SK-N-SH (cell line): ENCODE data around the gene ZNF154. TPM values are rescaled to one million over a fixed set of nuclear protein-coding genes. Genes with fewer than 3 reads are reported as not detected.

ENCODE experiments used
- CTCF ChIA-PET: fragments of 300-600, 350-600 bp; formaldehyde crosslinking; extraction: SDS; loops from one replicate; lab custom pipeline; 2021; lab: Yijun Ruan, JAX
- POLR2A ChIA-PET: fragments of 350-600 bp; sonication (Branson Sonifier 250); formaldehyde crosslinking; extraction: SDS; loops from one replicate; lab custom pipeline; 2020; ENCODE audit warnings: antibody characterized with exemption, inconsistent platforms; lab: Yijun Ruan, JAX
- DNase-seq: peaks from one replicate; pipeline ENCODE4 v3.0.0; 2012
- H2AFZ ChIP-seq: fragments of 200-600 bp; sonication (generic); 2 replicates; pipeline ENCODE4 v1.8.1; 2016; ENCODE audit warnings: antibody characterized with exemption, mild to moderate bottlenecking, low read depth
- H3F3A ChIP-seq: fragments of 200-600 bp; sonication (generic); replicated peaks from 2 replicates; pipeline ENCODE3; 2016; ENCODE audit warnings: antibody characterized with exemption, mild to moderate bottlenecking; ENCODE audit not compliant: insufficient read depth
- H3K27ac ChIP-seq, 2 experiments: fragments of 200-500 bp in 1 of 2; fragments of 200-600 bp in 1 of 2; sonication (Bioruptor generic) in 1 of 2; sonication (generic), shearing (Covaris generic) in 1 of 2; 2 replicates each; pipeline versions ENCODE4 v1.5.1 to v1.6.1; 2014 to 2016; ENCODE audit warnings: low read depth in 2 of 2, inconsistent platforms in 1 of 2, low read length in 1 of 2, mild to moderate bottlenecking in 1 of 2, mixed read lengths in 1 of 2
- H3K27me3 ChIP-seq: fragments of 200-600 bp; sonication (generic), shearing (Covaris generic); 2 replicates; pipeline ENCODE4 v1.6.1; 2016; ENCODE audit warnings: mixed run types; ENCODE audit not compliant: insufficient read depth
- H3K36me3 ChIP-seq, 2 experiments: fragments of 200-500 bp in 1 of 2; fragments of 200-600 bp in 1 of 2; sonication (Bioruptor generic) in 1 of 2; sonication (generic) in 1 of 2; replicated peaks in 1 of 2; 2 replicates each; pipeline versions ENCODE3 to v1.5.1; 2014 to 2016; ENCODE audit warnings: low read length in 1 of 2, mild to moderate bottlenecking in 1 of 2; ENCODE audit not compliant: insufficient read depth in 2 of 2, control insufficient read depth in 1 of 2
- H3K4me1 ChIP-seq, 2 experiments: fragments of 200-500 bp in 1 of 2; fragments of 200-600 bp in 1 of 2; sonication (Bioruptor generic) in 1 of 2; sonication (generic), shearing (Covaris generic) in 1 of 2; 2 replicates each; pipeline versions ENCODE4 v1.5.1 to v1.6.1; 2014 to 2016; ENCODE audit warnings: low read depth in 1 of 2, low read length in 1 of 2, mixed run types in 1 of 2; ENCODE audit not compliant: insufficient read depth in 2 of 2, control insufficient read depth in 1 of 2
- H3K4me2 ChIP-seq: fragments of 200-600 bp; sonication (generic), shearing (Covaris generic); 2 replicates; pipeline ENCODE4 v1.6.1; 2017; ENCODE audit warnings: mixed run types
- H3K4me3 ChIP-seq, 2 experiments: fragments of 200-500 bp in 1 of 2; fragments of 200-600 bp in 1 of 2; sonication (Bioruptor generic) in 1 of 2; sonication (generic), shearing (Covaris generic) in 1 of 2; 2 replicates each; pipeline versions ENCODE4 v1.5.1 to v1.8.1; 2014 to 2016; ENCODE audit warnings: low read depth in 2 of 2, inconsistent platforms in 1 of 2, low read length in 1 of 2, mild to moderate bottlenecking in 1 of 2, mixed read lengths in 1 of 2, moderate library complexity in 1 of 2
- H3K79me2 ChIP-seq: fragments of 200-600 bp; sonication (generic); 2 replicates; pipeline ENCODE4 v1.8.1; 2017; ENCODE audit warnings: mild to moderate bottlenecking; ENCODE audit not compliant: insufficient read depth
- H3K9ac ChIP-seq: fragments of 200-600 bp; sonication (generic); 2 replicates; pipeline ENCODE4 v1.6.1; 2017; ENCODE audit warnings: mixed run types
- H3K9me2 ChIP-seq: fragments of 200-600 bp; sonication (generic); 2 replicates; pipeline ENCODE4 v1.6.1; 2017; ENCODE audit warnings: mixed run types
- H3K9me3 ChIP-seq: fragments of 200-600 bp; sonication (generic); 2 replicates; pipeline ENCODE4 v1.6.1; 2017; ENCODE audit warnings: mixed run types, mild to moderate bottlenecking, moderate library complexity
- H4K20me1 ChIP-seq: fragments of 200-600 bp; sonication (generic); 2 replicates; pipeline ENCODE4 v1.6.1; 2017; ENCODE audit warnings: mild to moderate bottlenecking, mixed run types; ENCODE audit not compliant: insufficient read depth
- FOXJ3 ChIP-seq: sonication (generic); formaldehyde crosslinking; IDR thresholded peaks from 2 replicates; pipeline ENCODE4 v1.5.1; 2020; ENCODE audit warnings: mild to moderate bottlenecking, missing genetic modification reagents
- GATA2 ChIP-seq: sonication (generic); formaldehyde crosslinking; IDR thresholded peaks from 2 replicates; pipeline ENCODE4 v1.5.0; 2020; ENCODE audit warnings: mild to moderate bottlenecking, missing genetic modification reagents
- JUND ChIP-seq: IDR thresholded peaks from 2 replicates; pipeline ENCODE4 v1.4.0; 2012
- MEF2A ChIP-seq: IDR thresholded peaks from 2 replicates; pipeline ENCODE4 v1.4.0; 2012; ENCODE audit warnings: low read depth, borderline replicate concordance
- MXI1 ChIP-seq: IDR thresholded peaks from 2 replicates; pipeline ENCODE4 v1.6.1; 2012; ENCODE audit warnings: mild to moderate bottlenecking, low read depth, low read length, improper control_type of control experiment
- SIN3A ChIP-seq: IDR thresholded peaks from 2 replicates; pipeline ENCODE4 v1.6.1; 2012; ENCODE audit warnings: low read depth, mild to moderate bottlenecking, low read length, moderate library complexity, borderline replicate concordance
- TEAD4 ChIP-seq: IDR thresholded peaks from 2 replicates; pipeline ENCODE4 v1.4.0; 2012; ENCODE audit warnings: mild to moderate bottlenecking, borderline replicate concordance; ENCODE audit not compliant: insufficient read depth
- YY1 ChIP-seq: IDR thresholded peaks from 2 replicates; pipeline ENCODE4 v1.4.0; 2012; ENCODE audit warnings: low read depth, mild to moderate bottlenecking
- WGBS: methylation state at CpG from one replicate; pipeline ENCODE4 v1.1.6; 2017; ENCODE audit warnings: low lambda C conversion rate; 5-methylcytosine and 5-hydroxymethylcytosine counted together
- polyA plus RNA-seq, 3 experiments: library from polyadenylated mRNA; depleted of rRNA; stranded (reverse); fragments of >200 nt; gene quantifications; 2 replicates each; pipeline ENCODE4 v1.2.3, GENCODE V29; 2012
- TF ChIP-seq, protein P1 (sequence below): IDR thresholded peaks from 2 replicates; pipeline ENCODE4 v1.4.0; 2012; ENCODE audit warnings: low read depth, borderline replicate concordance
- TF ChIP-seq, protein P2 (sequence below): IDR thresholded peaks from 2 replicates; pipeline ENCODE4 v1.4.0; 2012; ENCODE audit warnings: low read depth, borderline replicate concordance
- TF ChIP-seq, protein P3 (sequence below): fragments of 150-350 bp; IDR thresholded peaks from 2 replicates; pipeline ENCODE4 v1.6.1; 2016; ENCODE audit warnings: mild to moderate bottlenecking, low read depth, low read length
- TF ChIP-seq, protein P4 (sequence below): IDR thresholded peaks from 2 replicates; pipeline ENCODE4 v1.4.0; 2012; ENCODE audit warnings: low read depth

Gene ZNF154
- polyA plus RNA-seq, 1 of the 3 experiments (the other 2 are of a cell fraction) = not detected

DNA sequence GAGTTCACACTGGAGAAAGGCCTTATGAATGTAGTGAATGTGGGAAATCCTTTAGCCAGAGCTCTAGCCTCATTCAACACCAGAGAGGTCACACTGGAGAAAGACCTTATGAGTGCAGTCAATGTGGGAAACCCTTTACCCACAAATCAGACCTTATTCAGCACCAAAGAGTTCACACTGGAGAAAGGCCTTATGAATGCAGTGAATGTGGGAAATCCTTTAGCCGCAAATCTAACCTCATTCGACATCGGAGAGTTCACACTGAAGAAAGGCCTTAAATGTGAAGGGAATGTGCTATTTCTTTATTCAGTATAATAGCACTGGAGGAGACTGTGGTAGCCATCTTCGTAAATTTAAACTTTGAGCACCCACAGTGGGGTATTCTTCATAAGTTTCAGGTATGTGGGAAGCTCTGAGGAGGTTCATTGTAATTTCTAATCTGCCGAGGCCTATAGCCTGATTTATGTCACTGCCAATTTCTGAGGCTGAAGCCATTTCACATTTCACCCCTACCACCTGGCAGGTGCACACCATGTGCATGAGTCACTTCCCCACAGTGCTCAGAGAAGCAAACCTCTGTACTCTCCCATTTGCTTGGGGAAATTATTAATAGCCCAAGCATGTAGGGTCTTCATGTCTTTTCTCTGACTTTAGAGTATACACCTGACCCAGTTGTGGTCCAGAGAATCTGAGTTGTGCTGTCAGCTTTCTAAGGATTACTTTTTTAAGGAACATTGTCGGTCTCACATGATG lies 20.8 kb downstream of the ZNF154 start:
- no peak overlapping the region for H3K4me2 ChIP-seq
- H4K20me1 ChIP-seq = no peaks in the 10 kb centered on the region
- CTCF ChIA-PET = no interaction called here
- POLR2A ChIA-PET = no interaction called here
- no peak for DNase-seq
- 95% methylated on average over 6 of the region's 6 CpGs for WGBS
- H3K27ac ChIP-seq = no peak overlapping the region
- H2AFZ ChIP-seq = no peak overlapping the region
- no peaks in the 10 kb centered on the region for H3K4me1 ChIP-seq
- peaks cover 20% of the 10 kb centered on the region for H3K9me3 ChIP-seq
- no peak for TF ChIP-seq YY1
- TF ChIP-seq MXI1 = no peak
- TF ChIP-seq MEF2A = no peak
- TF ChIP-seq JUND = no peak
- TF ChIP-seq, protein P1, sequence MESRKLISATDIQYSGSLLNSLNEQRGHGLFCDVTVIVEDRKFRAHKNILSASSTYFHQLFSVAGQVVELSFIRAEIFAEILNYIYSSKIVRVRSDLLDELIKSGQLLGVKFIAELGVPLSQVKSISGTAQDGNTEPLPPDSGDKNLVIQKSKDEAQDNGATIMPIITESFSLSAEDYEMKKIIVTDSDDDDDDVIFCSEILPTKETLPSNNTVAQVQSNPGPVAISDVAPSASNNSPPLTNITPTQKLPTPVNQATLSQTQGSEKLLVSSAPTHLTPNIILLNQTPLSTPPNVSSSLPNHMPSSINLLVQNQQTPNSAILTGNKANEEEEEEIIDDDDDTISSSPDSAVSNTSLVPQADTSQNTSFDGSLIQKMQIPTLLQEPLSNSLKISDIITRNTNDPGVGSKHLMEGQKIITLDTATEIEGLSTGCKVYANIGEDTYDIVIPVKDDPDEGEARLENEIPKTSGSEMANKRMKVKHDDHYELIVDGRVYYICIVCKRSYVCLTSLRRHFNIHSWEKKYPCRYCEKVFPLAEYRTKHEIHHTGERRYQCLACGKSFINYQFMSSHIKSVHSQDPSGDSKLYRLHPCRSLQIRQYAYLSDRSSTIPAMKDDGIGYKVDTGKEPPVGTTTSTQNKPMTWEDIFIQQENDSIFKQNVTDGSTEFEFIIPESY = no peak
- TF ChIP-seq, protein P2, sequence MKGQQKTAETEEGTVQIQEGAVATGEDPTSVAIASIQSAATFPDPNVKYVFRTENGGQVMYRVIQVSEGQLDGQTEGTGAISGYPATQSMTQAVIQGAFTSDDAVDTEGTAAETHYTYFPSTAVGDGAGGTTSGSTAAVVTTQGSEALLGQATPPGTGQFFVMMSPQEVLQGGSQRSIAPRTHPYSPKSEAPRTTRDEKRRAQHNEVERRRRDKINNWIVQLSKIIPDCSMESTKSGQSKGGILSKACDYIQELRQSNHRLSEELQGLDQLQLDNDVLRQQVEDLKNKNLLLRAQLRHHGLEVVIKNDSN = no peak
- TF ChIP-seq TEAD4 = no peak
- TF ChIP-seq, protein P3, sequence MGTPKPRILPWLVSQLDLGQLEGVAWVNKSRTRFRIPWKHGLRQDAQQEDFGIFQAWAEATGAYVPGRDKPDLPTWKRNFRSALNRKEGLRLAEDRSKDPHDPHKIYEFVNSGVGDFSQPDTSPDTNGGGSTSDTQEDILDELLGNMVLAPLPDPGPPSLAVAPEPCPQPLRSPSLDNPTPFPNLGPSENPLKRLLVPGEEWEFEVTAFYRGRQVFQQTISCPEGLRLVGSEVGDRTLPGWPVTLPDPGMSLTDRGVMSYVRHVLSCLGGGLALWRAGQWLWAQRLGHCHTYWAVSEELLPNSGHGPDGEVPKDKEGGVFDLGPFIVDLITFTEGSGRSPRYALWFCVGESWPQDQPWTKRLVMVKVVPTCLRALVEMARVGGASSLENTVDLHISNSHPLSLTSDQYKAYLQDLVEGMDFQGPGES = no peak
- no peak for TF ChIP-seq GATA2 (CRISPR knock-in tag)
- no peak for TF ChIP-seq SIN3A
- TF ChIP-seq, protein P4, sequence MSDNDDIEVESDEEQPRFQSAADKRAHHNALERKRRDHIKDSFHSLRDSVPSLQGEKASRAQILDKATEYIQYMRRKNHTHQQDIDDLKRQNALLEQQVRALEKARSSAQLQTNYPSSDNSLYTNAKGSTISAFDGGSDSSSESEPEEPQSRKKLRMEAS = no peak
- TF ChIP-seq FOXJ3 (CRISPR knock-in tag) = no peak
- TF ChIP-seq, all 33 proteins: peak for 0
- Histone ChIP-seq H3F3A (no peaks in the 10 kb centered on the region), H3K9me2 (no peaks in the 10 kb centered on the region), H3K4me3 (peak overlapping the region in 1 of 2 experiments; percentile 13; a peak in 1 of 4 replicates), H3K27me3 (no peaks in the 10 kb centered on the region), H3K79me2 (peaks cover 95% of the 10 kb centered on the region), H3K36me3 (peaks cover 45 to 64% of the 10 kb centered on the region in 2 experiments), H3K9ac (no peak overlapping the region)
